Endothelial cell of umbilical vein (primary cell): Measurements from ENCODE around the gene RPS17. TPM values are rescaled to one million over a fixed set of nuclear protein-coding genes. Genes with fewer than 3 reads are reported as not detected.
"Not testable (repeated sequence)": the region's sequence is repeated elsewhere in the genome, so short reads cannot be mapped to it uniquely, and the experiment has no call there.

ENCODE experiments used
- BruUV-seq: library from RNA; stranded (reverse); fragments of 400-500 nt; replicated peaks from 2 replicates; lab custom pipeline; 2021; lab: Mats Ljungman, UMichigan
- CTCF ChIA-PET: fragments of 300-600, 350-600 bp; sonication (Branson Sonifier 250); formaldehyde crosslinking; loops from one replicate; lab custom pipeline; 2021; ENCODE audit warnings: antibody characterized with exemption, inconsistent platforms; lab: Charles Lee
- POLR2A ChIA-PET: fragments of 300-600, 350-600 bp; sonication (Branson Sonifier 250); formaldehyde crosslinking; loops from one replicate; lab custom pipeline; 2021; ENCODE audit warnings: antibody characterized with exemption, inconsistent platforms; lab: Charles Lee
- DNase-seq: peaks from one replicate; pipeline ENCODE4 v3.0.0-alpha.2; 2011; ENCODE audit warnings: low read depth, low spot score
- FAIRE-seq: peaks from 2 replicates; lab custom pipeline; 2011; peaks lifted over from hg19 to GRCh38; lab: Jason Lieb, UNC
- H2AFZ ChIP-seq: 2 replicates; pipeline ENCODE4 v1.6.0; 2012; ENCODE audit warnings: low read depth, low read length, control low read depth, inconsistent platforms
- H3K27ac ChIP-seq: 2 replicates; pipeline ENCODE4 v1.5.1; 2011; ENCODE audit warnings: low read depth, mild to moderate bottlenecking, control low read depth, low read length, moderate library complexity; ENCODE audit not compliant: insufficient read depth
- H3K27me3 ChIP-seq, 2 experiments: 2 replicates each; pipeline versions ENCODE4 v1.6.0 to v1.6.1; 2011; ENCODE audit warnings: low read length in 2 of 2, mixed read lengths in 1 of 2; ENCODE audit not compliant: control insufficient read depth in 2 of 2, insufficient read depth in 2 of 2
- H3K36me3 ChIP-seq, 2 experiments: 2 replicates in 1 of 2; 3 replicates in 1 of 2; pipeline ENCODE4 v1.5.1; 2011; ENCODE audit warnings: low read length in 2 of 2, mild to moderate bottlenecking in 1 of 2, moderate library complexity in 1 of 2; ENCODE audit not compliant: control insufficient read depth in 2 of 2, insufficient read depth in 2 of 2; ENCODE audit errors: extremely low read depth in 1 of 2
- H3K4me1 ChIP-seq: 3 replicates; pipeline ENCODE4 v1.5.1; 2011; ENCODE audit warnings: mild to moderate bottlenecking, low read length; ENCODE audit not compliant: control insufficient read depth, insufficient read depth; ENCODE audit errors: extremely low read depth
- H3K4me2 ChIP-seq: 2 replicates; pipeline ENCODE4 v1.6.1; 2011; ENCODE audit warnings: low read length, control low read depth, mixed read lengths; ENCODE audit not compliant: insufficient read depth
- H3K4me3 ChIP-seq, 3 experiments: fragments of 200-600 bp in 1 of 3; sonication (generic), shearing (Covaris generic) in 1 of 3; replicated peaks in 1 of 3; 2 replicates each; pipeline ENCODE4 v1.5.1; 2011 to 2016; ENCODE audit warnings: control low read depth in 3 of 3, low read length in 3 of 3, mild to moderate bottlenecking in 2 of 3, inconsistent platforms in 1 of 3, low read depth in 1 of 3, moderate library complexity in 1 of 3; ENCODE audit not compliant: insufficient read depth in 1 of 3
- H3K79me2 ChIP-seq: 2 replicates; pipeline ENCODE4 v1.6.0; 2012; ENCODE audit warnings: low read length, inconsistent platforms; ENCODE audit not compliant: control insufficient read depth, insufficient read depth
- H3K9ac ChIP-seq: replicated peaks from 2 replicates; pipeline ENCODE3; 2011; ENCODE audit warnings: low read length, control low read depth; ENCODE audit not compliant: insufficient read depth; ENCODE audit errors: extremely low read depth
- H3K9me1 ChIP-seq: replicated peaks from 3 replicates; pipeline ENCODE4 v1.6.0; 2011; ENCODE audit warnings: mild to moderate bottlenecking, low read length; ENCODE audit not compliant: control insufficient read depth, insufficient read depth; ENCODE audit errors: extremely low read depth
- H3K9me3 ChIP-seq: replicated peaks from 2 replicates; pipeline ENCODE4 v1.5.1; 2012; ENCODE audit warnings: low read length, inconsistent platforms; ENCODE audit not compliant: control insufficient read depth, insufficient read depth
- H4K20me1 ChIP-seq: replicated peaks from 2 replicates; pipeline ENCODE3; 2011; ENCODE audit warnings: mild to moderate bottlenecking, low read length; ENCODE audit not compliant: control insufficient read depth, insufficient read depth; ENCODE audit errors: extremely low read depth
- dilution Hi-C: fragments of 300-500 bp; cut with MboI; formaldehyde crosslinking; loops from one replicate; pipeline ENCODE4 v1.15.0; 2019; ENCODE audit warnings: low sequenced_read_pairs; ENCODE audit not compliant: extremely low pct_ligation_motif_present
- intact Hi-C: fragments of 100-400 bp; cut with micrococcal nuclease; formaldehyde crosslinking; loops from one replicate; pipeline ENCODE4 v1.10.0; 2022
- polyA plus RNA-seq, 4 experiments: library from polyadenylated mRNA; depleted of rRNA in 3 of 4; stranded (reverse) in 3 of 4; unstranded in 1 of 4; fragments of >200 nt; gene quantifications; 2 replicates each; pipeline versions ENCODE4 v1.2.1 to v1.2.3, GENCODE V29; 2011 to 2012; ENCODE audit warnings: missing spikeins in 1 of 4
- total RNA-seq: library from RNA; stranded (reverse); gene quantifications from 2 replicates; pipeline ENCODE4 v1.2.3, GENCODE V29; 2021

Gene RPS17
- total and polyA plus RNA-seq, 2 donors (not counting 3 experiments of a cell fraction or from before 2014, with no cell fraction given), result 1,690 to 4,382 TPM

DNA sequence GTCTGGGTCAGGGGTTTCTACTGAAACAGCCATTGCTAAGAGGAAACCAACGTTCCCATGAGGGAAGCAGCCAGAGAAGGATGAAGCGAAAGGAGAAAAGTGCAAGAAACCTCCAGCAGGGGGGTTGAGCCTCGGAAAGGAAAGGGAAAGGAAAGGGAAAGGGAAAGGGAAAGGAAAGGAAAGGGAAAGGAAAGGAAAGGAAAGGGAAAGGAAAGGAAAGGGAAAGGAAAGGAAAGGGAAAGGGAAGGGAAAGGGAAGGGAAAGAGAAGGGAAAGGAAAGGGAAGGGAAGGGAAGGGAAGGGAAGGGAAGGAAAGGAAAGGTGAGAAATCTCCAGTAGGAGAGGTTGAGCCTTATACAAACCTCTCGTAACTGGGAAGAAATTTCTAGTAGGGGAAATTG lies 52.0 kb downstream of the RPS17 start:
- H3K4me3 ChIP-seq, H3K9ac ChIP-seq, H3K4me2 ChIP-seq, H3K79me2 ChIP-seq, FAIRE-seq, H3K9me3 ChIP-seq, BruUV-seq, H3K9me1 ChIP-seq, H3K27me3 ChIP-seq, H3K4me1 ChIP-seq, H3K27ac ChIP-seq, H3K36me3 ChIP-seq, intact Hi-C loops, dilution Hi-C loops, H4K20me1 ChIP-seq, CTCF ChIA-PET, DNase-seq, H2AFZ ChIP-seq: not testable (repeated sequence)
- POLR2A ChIA-PET, result interaction anchor here (0.7 kb wide), 1 partner anchor 1188 kb away, joined by 22 read pairs; no protein-coding TSS in a partner anchor

DNA sequence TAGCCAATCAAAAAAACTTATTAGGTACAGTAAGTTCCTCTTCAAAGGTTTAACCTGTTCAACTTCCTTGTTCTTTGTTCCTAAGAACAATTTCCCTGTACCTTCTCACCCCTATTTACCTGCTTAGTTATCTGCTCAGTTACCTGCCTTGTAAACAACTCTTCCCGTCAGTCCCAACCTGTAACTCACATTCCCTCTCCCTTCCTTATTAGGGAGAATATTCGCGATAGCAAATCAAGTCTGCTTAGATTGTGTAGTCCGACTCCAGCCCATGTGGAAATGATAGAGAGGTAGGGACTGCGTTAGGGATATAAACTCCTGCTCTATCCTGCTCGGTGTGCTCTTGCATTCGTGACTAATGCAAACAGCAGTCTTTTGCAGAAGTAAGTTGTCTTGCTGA lies 53.2 kb downstream of the RPS17 start:
- POLR2A ChIA-PET, CTCF ChIA-PET: not testable (repeated sequence)

More for the DNA sequence above, 53.2 kb downstream of the RPS17 start:
- H2AFZ ChIP-seq, FAIRE-seq, DNase-seq, intact Hi-C loops, H3K79me2 ChIP-seq, BruUV-seq, H3K27ac ChIP-seq, H3K36me3 ChIP-seq, dilution Hi-C loops, H3K27me3 ChIP-seq, H3K9me1 ChIP-seq, H3K4me1 ChIP-seq, H3K4me2 ChIP-seq, H3K9ac ChIP-seq, H4K20me1 ChIP-seq, H3K4me3 ChIP-seq, H3K9me3 ChIP-seq: not testable (repeated sequence)

Other genes with a start within 250 kb of the RPS17 start
- gene GOLGA6L10, start 191.0 kb downstream of the RPS17 start, total RNA-seq, result 3.9 and 4.4 TPM in 2 replicates
- gene GOLGA6L10, start 191.0 kb downstream of the RPS17 start, polyA plus RNA-seq, result 0.73 and 1.2 TPM in 2 replicates
- 3.8 and 4.5 TPM in 2 replicates for gene GOLGA6L9, start 110.6 kb downstream of the RPS17 start, total RNA-seq
- gene GOLGA6L9, start 110.6 kb downstream of the RPS17 start, polyA plus RNA-seq, result 1.0 and 1.3 TPM in 2 replicates
- not detected in 2 replicates for gene CPEB1, start 106.9 kb upstream of the RPS17 start, total RNA-seq
- gene CPEB1, start 106.9 kb upstream of the RPS17 start, polyA plus RNA-seq, result not detected in 2 replicates
- not detected in 2 replicates for gene AP3B2, start 169.4 kb upstream of the RPS17 start, total RNA-seq
- gene AP3B2, start 169.4 kb upstream of the RPS17 start, polyA plus RNA-seq, result not detected in 2 replicates